ENCODE results near the gene PIM1. TPM values are rescaled to one million over a fixed set of nuclear protein-coding genes. Genes with fewer than 3 reads are reported as not detected.

Gene PIM1
- total and polyA plus RNA-seq, 9 of the 15 experiments (the other 6 are each of a cell fraction or from before 2014, with no cell fraction given): 19.0 to 789 (median 212) TPM

DNA sequence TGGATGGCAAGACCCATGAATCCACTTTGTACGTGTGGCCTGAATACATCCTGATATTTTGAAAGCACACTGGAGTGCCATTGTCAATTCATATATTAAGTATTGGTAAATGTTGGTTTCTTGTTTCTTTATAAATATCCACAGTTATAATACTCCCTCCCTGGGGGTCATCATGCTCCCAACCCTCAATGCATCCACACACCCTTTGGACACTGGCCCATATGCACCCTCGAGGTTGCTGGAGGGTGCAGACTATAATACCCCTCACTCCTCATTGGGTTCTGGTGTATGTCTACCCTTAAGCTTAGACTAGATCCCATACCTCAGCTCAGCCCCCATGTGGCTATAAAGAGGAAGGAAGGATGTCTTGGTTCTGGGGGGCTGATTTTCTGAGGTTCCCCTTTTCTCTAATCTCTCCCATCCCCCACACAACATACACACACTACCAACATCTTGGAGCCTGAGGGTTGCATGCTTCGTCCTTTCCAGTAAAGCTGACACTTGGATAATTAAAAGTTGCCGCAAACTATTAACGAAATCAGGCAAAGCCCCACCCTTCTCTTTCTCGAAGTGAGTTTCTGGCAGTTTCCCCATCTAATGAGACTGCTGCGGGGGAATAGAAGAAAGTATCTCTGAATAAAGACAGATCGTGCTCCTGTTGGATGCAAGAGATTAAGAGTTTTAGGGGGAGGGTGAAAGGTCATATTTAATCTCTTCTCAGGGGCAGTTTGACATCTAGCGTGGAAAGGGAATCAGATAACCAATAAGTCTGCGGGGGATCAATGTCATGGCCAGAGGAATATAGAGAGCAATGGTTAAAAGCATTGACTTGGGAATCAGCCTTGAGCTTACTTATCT, 7.4 kb downstream of the PIM1 start (continued):
- TF ChIP-seq, protein P1, sequence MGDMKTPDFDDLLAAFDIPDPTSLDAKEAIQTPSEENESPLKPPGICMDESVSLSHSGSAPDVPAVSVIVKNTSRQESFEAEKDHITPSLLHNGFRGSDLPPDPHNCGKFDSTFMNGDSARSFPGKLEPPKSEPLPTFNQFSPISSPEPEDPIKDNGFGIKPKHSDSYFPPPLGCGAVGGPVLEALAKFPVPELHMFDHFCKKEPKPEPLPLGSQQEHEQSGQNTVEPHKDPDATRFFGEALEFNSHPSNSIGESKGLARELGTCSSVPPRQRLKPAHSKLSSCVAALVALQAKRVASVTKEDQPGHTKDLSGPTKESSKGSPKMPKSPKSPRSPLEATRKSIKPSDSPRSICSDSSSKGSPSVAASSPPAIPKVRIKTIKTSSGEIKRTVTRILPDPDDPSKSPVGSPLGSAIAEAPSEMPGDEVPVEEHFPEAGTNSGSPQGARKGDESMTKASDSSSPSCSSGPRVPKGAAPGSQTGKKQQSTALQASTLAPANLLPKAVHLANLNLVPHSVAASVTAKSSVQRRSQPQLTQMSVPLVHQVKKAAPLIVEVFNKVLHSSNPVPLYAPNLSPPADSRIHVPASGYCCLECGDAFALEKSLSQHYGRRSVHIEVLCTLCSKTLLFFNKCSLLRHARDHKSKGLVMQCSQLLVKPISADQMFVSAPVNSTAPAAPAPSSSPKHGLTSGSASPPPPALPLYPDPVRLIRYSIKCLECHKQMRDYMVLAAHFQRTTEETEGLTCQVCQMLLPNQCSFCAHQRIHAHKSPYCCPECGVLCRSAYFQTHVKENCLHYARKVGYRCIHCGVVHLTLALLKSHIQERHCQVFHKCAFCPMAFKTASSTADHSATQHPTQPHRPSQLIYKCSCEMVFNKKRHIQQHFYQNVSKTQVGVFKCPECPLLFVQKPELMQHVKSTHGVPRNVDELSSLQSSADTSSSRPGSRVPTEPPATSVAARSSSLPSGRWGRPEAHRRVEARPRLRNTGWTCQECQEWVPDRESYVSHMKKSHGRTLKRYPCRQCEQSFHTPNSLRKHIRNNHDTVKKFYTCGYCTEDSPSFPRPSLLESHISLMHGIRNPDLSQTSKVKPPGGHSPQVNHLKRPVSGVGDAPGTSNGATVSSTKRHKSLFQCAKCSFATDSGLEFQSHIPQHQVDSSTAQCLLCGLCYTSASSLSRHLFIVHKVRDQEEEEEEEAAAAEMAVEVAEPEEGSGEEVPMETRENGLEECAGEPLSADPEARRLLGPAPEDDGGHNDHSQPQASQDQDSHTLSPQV (IDR thresholded peaks at IDR 0.05): no peak
- TF ChIP-seq MTF1 (CRISPR knock-in tag; IDR thresholded peaks at IDR 0.05; ENCODE audit: borderline replicate concordance): no peak
- peak; percentile 39; the same call in 1 of the 2 replicates for TF ChIP-seq ZNF764 (CRISPR knock-in tag; IDR thresholded peaks at IDR 0.05; ENCODE audit: low read depth)
- TF ChIP-seq FOXJ2 (tag; IDR thresholded peaks at IDR 0.05): no peak
- TF ChIP-seq FOSL1 (tag; conservative IDR thresholded peaks at IDR 0.05): peak; percentile 35; the same call in 1 of the 2 replicates
- TF ChIP-seq KLF10 (CRISPR knock-in tag; IDR thresholded peaks at IDR 0.05): 0 out of 2 replicates have a peak, but pooled peaks have one; percentile 1
- TF ChIP-seq CBX5 (IDR thresholded peaks at IDR 0.05; ENCODE audit: borderline replicate concordance, low read depth): no peak
- no peak for TF ChIP-seq SMAD3 (CRISPR knock-in tag; conservative IDR thresholded peaks at IDR 0.05)
- TF ChIP-seq FOXP1 (CRISPR knock-in tag; IDR thresholded peaks at IDR 0.05): peak; percentile 35; the same call in 1 of the 2 replicates
- no peak for TF ChIP-seq RBM14 (IDR thresholded peaks at IDR 0.05; ENCODE audit: borderline replicate concordance, insufficient read depth, low read depth, low read length)
- peak; percentile 79 for TF ChIP-seq RBM39 (optimal IDR thresholded peaks at IDR 0.05; ENCODE audit: low read depth, low read length)
- TF ChIP-seq SOX6 (IDR thresholded peaks at IDR 0.05): no peak; the same call in none of the 2 replicates
- TF ChIP-seq RNF2 (IDR thresholded peaks at IDR 0.05): peak; percentile 81; the same call in 1 of the 2 replicates
- no peak for TF ChIP-seq CCNT2 (IDR thresholded peaks at IDR 0.05; ENCODE audit: borderline replicate concordance, extremely low read depth, insufficient read length, low read depth, low read length)
- TF ChIP-seq PHTF2 (CRISPR knock-in tag; IDR thresholded peaks at IDR 0.05): no peak; the same call in none of the 2 replicates
- TF ChIP-seq, protein P2, sequence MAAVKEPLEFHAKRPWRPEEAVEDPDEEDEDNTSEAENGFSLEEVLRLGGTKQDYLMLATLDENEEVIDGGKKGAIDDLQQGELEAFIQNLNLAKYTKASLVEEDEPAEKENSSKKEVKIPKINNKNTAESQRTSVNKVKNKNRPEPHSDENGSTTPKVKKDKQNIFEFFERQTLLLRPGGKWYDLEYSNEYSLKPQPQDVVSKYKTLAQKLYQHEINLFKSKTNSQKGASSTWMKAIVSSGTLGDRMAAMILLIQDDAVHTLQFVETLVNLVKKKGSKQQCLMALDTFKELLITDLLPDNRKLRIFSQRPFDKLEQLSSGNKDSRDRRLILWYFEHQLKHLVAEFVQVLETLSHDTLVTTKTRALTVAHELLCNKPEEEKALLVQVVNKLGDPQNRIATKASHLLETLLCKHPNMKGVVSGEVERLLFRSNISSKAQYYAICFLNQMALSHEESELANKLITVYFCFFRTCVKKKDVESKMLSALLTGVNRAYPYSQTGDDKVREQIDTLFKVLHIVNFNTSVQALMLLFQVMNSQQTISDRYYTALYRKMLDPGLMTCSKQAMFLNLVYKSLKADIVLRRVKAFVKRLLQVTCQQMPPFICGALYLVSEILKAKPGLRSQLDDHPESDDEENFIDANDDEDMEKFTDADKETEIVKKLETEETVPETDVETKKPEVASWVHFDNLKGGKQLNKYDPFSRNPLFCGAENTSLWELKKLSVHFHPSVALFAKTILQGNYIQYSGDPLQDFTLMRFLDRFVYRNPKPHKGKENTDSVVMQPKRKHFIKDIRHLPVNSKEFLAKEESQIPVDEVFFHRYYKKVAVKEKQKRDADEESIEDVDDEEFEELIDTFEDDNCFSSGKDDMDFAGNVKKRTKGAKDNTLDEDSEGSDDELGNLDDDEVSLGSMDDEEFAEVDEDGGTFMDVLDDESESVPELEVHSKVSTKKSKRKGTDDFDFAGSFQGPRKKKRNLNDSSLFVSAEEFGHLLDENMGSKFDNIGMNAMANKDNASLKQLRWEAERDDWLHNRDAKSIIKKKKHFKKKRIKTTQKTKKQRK (IDR thresholded peaks at IDR 0.05; ENCODE audit: borderline replicate concordance, low read depth, low read length): no peak
- peak; percentile 58 for TF ChIP-seq CBFA2T3 (IDR thresholded peaks at IDR 0.05)
- TF ChIP-seq ZNF3 (CRISPR knock-in tag; IDR thresholded peaks at IDR 0.05): peak; percentile 53
- TF ChIP-seq ZC3H8 (IDR thresholded peaks at IDR 0.05): no peak
- TF ChIP-seq SPI1 (IDR thresholded peaks at IDR 0.05; ENCODE audit: borderline replicate concordance, low read depth, low read length): peak; percentile 85
